GM19324 (cell line): ENCODE data around the gene WAPL.
A peak's percentile ranks its signal among the peaks of the same experiment; 100 is the strongest.
"Not testable (repeated sequence)": the region's sequence is repeated elsewhere in the genome, so short reads cannot be mapped to it uniquely, and the experiment has no call there.

Experiments
- ATAC-seq: cut with Tn5 transposase; IDR thresholded peaks from one replicate; pipeline ENCODE4 v1.9.1; 2021; ENCODE audit warnings: mild to moderate bottlenecking, moderate library complexity; ENCODE audit not compliant: unreplicated experiment, low FRiP score

Gene WAPL

DNA sequence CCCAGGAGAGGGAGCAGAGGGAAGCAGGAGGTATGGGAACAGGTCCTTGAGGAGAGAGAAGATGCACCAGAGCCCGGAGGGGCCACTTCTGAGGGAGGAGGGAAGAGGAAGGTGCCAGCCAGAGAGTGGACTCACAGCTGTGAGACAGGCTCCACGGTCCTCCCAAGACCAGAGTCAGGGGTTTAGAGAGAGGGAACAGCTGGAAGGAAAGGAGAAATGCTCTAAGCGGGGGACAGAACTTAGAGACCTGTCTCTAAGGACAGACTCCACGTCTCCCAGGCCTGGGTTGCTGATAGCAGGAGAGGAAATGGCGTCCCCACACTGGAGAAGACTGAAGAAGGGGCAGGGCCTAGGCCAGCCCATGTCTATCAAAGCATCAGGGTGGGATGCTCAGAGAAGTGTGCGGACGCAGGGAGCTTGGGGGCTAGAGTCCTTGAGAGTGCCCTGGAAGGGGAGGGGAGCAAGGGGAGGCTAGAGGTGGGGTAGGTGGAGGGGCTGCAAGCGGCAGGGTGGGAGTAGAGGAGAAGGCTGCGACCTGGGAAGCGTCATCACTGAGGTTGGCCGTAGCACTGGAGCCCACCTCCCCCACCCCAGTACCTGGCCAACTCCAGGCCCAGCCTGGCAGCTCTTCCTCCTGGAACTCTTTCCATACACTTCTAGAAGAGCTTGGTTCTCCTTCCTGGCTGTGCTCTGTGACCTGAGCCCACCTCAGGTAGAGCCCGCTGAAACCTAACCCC lies 129.4 kb downstream of the WAPL start:
- no peak for ATAC-seq

DNA sequence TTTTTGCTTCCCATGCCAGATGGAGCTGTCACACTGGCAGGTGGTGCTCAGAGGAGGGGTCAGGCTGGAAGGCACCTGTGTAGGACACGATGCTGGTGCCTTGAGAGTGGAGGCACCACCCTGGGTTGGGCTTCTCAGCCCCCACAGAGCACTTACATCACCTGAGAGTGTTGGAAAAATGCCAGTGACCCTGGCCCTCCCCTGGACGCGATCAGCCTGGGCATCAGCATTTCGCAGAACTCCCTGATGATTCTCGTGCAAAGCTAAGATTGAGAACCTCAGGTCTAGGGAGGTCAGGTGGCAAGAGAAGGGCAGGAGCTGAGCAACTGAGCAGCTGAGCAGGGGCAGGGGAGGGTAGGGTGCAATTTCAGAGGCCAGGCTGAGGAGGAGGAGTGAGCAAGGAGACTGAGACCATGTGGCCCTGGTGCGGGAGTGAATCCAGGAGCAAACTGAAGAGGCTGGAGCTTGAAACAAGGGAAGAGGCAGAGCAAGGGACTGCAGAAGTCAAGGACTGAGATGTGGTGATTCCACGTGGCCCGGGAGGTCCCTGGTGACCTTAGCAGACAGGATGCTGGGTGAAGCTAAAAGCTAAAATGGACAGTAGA lies 130.3 kb downstream of the WAPL start:
- ATAC-seq = no peak

GRCh38 chr10:86390337-86391120 lies 131.1 kb downstream of the WAPL start:
- no peak for ATAC-seq

DNA sequence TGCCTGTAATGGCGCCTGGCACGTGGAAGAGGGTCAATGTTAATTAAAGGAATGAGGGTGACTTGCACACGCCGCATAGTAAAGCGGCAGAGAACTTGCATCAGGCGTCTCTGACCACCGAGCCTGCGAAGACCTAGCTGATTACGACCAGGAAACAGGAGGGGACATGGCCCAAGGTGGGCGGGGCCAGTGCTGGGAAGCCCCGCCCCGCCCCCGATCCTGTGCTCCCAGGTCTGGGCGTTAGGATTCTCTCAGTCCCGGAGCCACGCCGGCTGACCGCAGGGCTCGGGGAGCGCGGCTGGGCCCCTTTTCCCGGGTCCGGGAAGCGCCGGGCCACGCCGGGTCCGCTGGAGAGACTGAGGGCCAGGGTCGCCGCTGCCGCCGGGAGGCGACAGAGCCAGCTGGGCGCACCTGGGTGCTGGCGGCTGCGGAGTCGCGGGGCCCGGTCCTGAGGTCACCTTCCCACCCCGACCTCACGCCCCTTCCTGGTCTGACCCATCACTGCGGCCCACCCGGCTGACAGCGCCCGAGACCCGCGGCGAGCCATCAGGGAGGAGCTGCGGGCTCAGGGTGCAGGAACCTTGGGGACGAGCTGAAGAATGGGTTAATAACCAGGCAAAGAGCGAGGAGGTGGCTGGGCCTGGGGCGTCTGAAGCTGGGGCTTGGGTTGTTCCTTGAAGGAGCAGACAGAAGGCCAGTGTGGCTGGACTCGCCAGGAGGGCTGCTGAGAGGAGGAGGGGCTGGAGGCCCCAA lies 132.0 kb downstream of the WAPL start:
- ATAC-seq = peak; percentile 66

DNA sequence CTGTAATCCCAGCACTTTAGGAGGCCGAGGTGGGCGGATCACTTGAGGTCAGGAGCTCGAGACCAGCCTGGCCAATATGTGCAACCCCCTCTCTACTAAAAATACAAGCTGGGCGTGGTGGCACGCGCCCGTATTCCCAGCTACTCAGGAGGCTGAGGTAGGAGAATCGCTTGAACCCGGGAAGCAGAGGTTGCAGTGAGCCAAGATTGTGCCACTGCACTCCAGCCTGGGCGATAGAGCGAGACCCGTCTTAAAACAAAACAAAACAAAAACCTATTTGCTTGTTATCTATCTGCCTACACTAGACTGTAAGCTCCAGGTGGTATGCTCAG lies 132.5 kb downstream of the WAPL start:
- ATAC-seq = not testable (repeated sequence)

DNA sequence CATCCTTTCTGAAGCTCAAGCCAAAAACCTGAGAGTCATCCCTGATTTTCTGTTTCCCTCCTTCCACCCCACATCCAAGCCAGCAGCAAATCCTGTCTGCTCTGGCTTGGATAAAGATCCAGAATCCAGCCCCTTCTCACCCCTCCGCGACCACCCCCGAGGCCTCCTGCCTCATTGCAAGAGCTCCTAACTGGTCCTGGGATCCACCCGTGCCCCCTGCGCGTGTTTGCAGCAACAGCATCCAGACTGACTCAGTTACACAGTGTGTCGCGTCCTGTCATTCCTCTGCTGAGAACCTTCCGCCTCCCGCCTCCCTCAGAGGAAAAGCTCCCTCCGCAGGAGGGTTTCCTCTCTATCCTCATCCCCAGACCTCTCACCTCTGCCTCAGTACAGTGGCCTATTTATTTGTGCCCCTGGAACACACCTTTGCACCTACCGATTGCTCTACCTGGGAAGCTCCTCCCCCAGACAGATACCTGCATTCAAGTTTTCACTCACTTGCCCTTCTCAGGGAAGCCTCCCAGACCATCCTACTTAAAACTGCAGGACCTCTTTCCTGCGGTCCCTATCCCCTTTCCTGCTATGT lies 133.4 kb downstream of the WAPL start:
- no peak for ATAC-seq

DNA sequence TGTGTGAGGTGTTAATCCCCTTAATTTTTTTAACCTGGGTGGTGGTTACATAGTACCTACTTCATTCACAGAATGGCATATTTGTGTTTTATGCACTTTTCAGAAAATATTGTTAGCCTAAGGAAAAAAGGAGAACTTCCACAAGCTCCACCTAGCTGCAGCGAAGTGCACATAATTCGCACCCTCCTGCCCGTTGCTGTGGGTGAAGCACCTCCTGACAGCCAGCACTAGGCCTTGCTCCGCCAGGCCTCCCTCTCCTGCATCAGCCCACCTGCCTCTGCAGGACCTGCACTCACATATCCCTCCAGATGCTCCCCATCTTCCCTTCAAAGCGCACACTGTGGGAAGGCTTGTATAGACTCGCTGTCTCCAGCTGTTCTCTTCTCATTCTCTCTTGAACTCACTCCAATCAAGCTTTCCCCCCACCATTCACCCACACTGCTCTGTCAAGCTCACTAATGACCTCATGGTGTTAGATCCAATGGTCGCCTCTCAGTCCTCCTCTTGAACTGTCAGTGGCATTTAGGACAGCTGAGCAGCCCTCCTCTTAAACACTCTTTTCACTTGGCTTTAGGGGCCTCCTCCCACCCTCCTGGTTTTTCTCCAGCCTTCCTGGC lies 134.3 kb downstream of the WAPL start:
- ATAC-seq = no peak

- no peak for ATAC-seq
These were observed 135.8 kb downstream of the WAPL start for GRCh38 chr10:86385806-86386205.
